HG03354 (cell line): ENCODE data around the gene MYO1E.

Source experiments
- ATAC-seq: cut with Tn5 transposase; IDR thresholded peaks from one replicate; pipeline ENCODE4 v1.9.1; 2021; ENCODE audit warnings: mild to moderate bottlenecking; ENCODE audit not compliant: unreplicated experiment, poor library complexity, severe bottlenecking

The MYO1E gene

GRCh38 chr15:59329091-59329490 lies 43.6 kb downstream of the MYO1E start:
- no peak for ATAC-seq

GRCh38 chr15:59327942-59328341 lies 44.7 kb downstream of the MYO1E start:
- peak; percentile 79 for ATAC-seq

GRCh38 chr15:59326856-59327255 lies 45.8 kb downstream of the MYO1E start:
- no peak for ATAC-seq

GRCh38 chr15:59322056-59322759 lies 50.5 kb downstream of the MYO1E start:
- ATAC-seq: no peak

- no peak for ATAC-seq
Measured at GRCh38 chr15:59321000-59321689, 51.5 kb downstream of the MYO1E start.

GRCh38 chr15:59317211-59317610 lies 55.5 kb downstream of the MYO1E start:
- ATAC-seq: no peak

GRCh38 chr15:59315914-59316451 lies 56.7 kb downstream of the MYO1E start:
- no peak for ATAC-seq

- peak; percentile 76 for ATAC-seq
Measured at GRCh38 chr15:59313641-59314332, 58.9 kb downstream of the MYO1E start.

- ATAC-seq: no peak
Measured at GRCh38 chr15:59312205-59312604, 60.5 kb downstream of the MYO1E start.

- no peak for ATAC-seq
Measured at GRCh38 chr15:59311195-59311594, 61.5 kb downstream of the MYO1E start.

GRCh38 chr15:59309405-59309804 lies 63.3 kb downstream of the MYO1E start:
- no peak for ATAC-seq

- ATAC-seq: no peak
Measured at GRCh38 chr15:59307165-59307537, 65.5 kb downstream of the MYO1E start.

GRCh38 chr15:59306520-59307164 lies 66.0 kb downstream of the MYO1E start:
- no peak for ATAC-seq

- no peak for ATAC-seq
Measured at GRCh38 chr15:59304807-59305206, 67.9 kb downstream of the MYO1E start.

- ATAC-seq: no peak
Measured at GRCh38 chr15:59304034-59304795, 68.5 kb downstream of the MYO1E start.

- ATAC-seq: no peak
Measured at GRCh38 chr15:59303633-59304032, 69.0 kb downstream of the MYO1E start.

GRCh38 chr15:59303136-59303535 lies 69.5 kb downstream of the MYO1E start:
- no peak for ATAC-seq

GRCh38 chr15:59301527-59301926 lies 71.1 kb downstream of the MYO1E start:
- ATAC-seq: no peak

- no peak for ATAC-seq
Measured at GRCh38 chr15:59300618-59301139, 72.0 kb downstream of the MYO1E start.
